Endothelial cell of umbilical vein (primary cell): Measurements from ENCODE around the gene TXNRD2. TPM values are rescaled to one million over a fixed set of nuclear protein-coding genes. Genes with fewer than 3 reads are reported as not detected.

Experiments used
- BruUV-seq: library from RNA; stranded (reverse); fragments of 400-500 nt; replicated peaks from 2 replicates; lab custom pipeline; 2021; lab: Mats Ljungman, UMichigan
- CTCF ChIA-PET: fragments of 300-600, 350-600 bp; sonication (Branson Sonifier 250); formaldehyde crosslinking; loops from one replicate; lab custom pipeline; 2021; ENCODE audit warnings: antibody characterized with exemption, inconsistent platforms; lab: Charles Lee
- POLR2A ChIA-PET: fragments of 300-600, 350-600 bp; sonication (Branson Sonifier 250); formaldehyde crosslinking; loops from one replicate; lab custom pipeline; 2021; ENCODE audit warnings: antibody characterized with exemption, inconsistent platforms; lab: Charles Lee
- DNase-seq: peaks from one replicate; pipeline ENCODE4 v3.0.0-alpha.2; 2011; ENCODE audit warnings: low read depth, low spot score
- FAIRE-seq: peaks from 2 replicates; lab custom pipeline; 2011; peaks lifted over from hg19 to GRCh38; lab: Jason Lieb, UNC
- H2AFZ ChIP-seq: 2 replicates; pipeline ENCODE4 v1.6.0; 2012; ENCODE audit warnings: low read depth, low read length, control low read depth, inconsistent platforms
- H3K27ac ChIP-seq: 2 replicates; pipeline ENCODE4 v1.5.1; 2011; ENCODE audit warnings: low read depth, mild to moderate bottlenecking, control low read depth, low read length, moderate library complexity; ENCODE audit not compliant: insufficient read depth
- H3K27me3 ChIP-seq, 2 experiments: 2 replicates each; pipeline versions ENCODE4 v1.6.0 to v1.6.1; 2011; ENCODE audit warnings: low read length in 2 of 2, mixed read lengths in 1 of 2; ENCODE audit not compliant: control insufficient read depth in 2 of 2, insufficient read depth in 2 of 2
- H3K36me3 ChIP-seq, 2 experiments: 2 replicates in 1 of 2; 3 replicates in 1 of 2; pipeline ENCODE4 v1.5.1; 2011; ENCODE audit warnings: low read length in 2 of 2, mild to moderate bottlenecking in 1 of 2, moderate library complexity in 1 of 2; ENCODE audit not compliant: control insufficient read depth in 2 of 2, insufficient read depth in 2 of 2; ENCODE audit errors: extremely low read depth in 1 of 2
- H3K4me1 ChIP-seq: 3 replicates; pipeline ENCODE4 v1.5.1; 2011; ENCODE audit warnings: mild to moderate bottlenecking, low read length; ENCODE audit not compliant: control insufficient read depth, insufficient read depth; ENCODE audit errors: extremely low read depth
- H3K4me2 ChIP-seq: 2 replicates; pipeline ENCODE4 v1.6.1; 2011; ENCODE audit warnings: low read length, control low read depth, mixed read lengths; ENCODE audit not compliant: insufficient read depth
- H3K4me3 ChIP-seq, 3 experiments: fragments of 200-600 bp in 1 of 3; sonication (generic), shearing (Covaris generic) in 1 of 3; replicated peaks in 1 of 3; 2 replicates each; pipeline ENCODE4 v1.5.1; 2011 to 2016; ENCODE audit warnings: control low read depth in 3 of 3, low read length in 3 of 3, mild to moderate bottlenecking in 2 of 3, inconsistent platforms in 1 of 3, low read depth in 1 of 3, moderate library complexity in 1 of 3; ENCODE audit not compliant: insufficient read depth in 1 of 3
- H3K79me2 ChIP-seq: 2 replicates; pipeline ENCODE4 v1.6.0; 2012; ENCODE audit warnings: low read length, inconsistent platforms; ENCODE audit not compliant: control insufficient read depth, insufficient read depth
- H3K9ac ChIP-seq: replicated peaks from 2 replicates; pipeline ENCODE3; 2011; ENCODE audit warnings: low read length, control low read depth; ENCODE audit not compliant: insufficient read depth; ENCODE audit errors: extremely low read depth
- H3K9me1 ChIP-seq: replicated peaks from 3 replicates; pipeline ENCODE4 v1.6.0; 2011; ENCODE audit warnings: mild to moderate bottlenecking, low read length; ENCODE audit not compliant: control insufficient read depth, insufficient read depth; ENCODE audit errors: extremely low read depth
- H3K9me3 ChIP-seq: replicated peaks from 2 replicates; pipeline ENCODE4 v1.5.1; 2012; ENCODE audit warnings: low read length, inconsistent platforms; ENCODE audit not compliant: control insufficient read depth, insufficient read depth
- H4K20me1 ChIP-seq: replicated peaks from 2 replicates; pipeline ENCODE3; 2011; ENCODE audit warnings: mild to moderate bottlenecking, low read length; ENCODE audit not compliant: control insufficient read depth, insufficient read depth; ENCODE audit errors: extremely low read depth
- EZH2 ChIP-seq: IDR thresholded peaks from 2 replicates; pipeline ENCODE4 v1.6.1; 2012; ENCODE audit warnings: borderline replicate concordance, low read depth, mild to moderate bottlenecking, moderate library complexity, low read length, inconsistent platforms; ENCODE audit not compliant: severe bottlenecking
- FOS ChIP-seq: IDR thresholded peaks from 2 replicates; pipeline ENCODE4 v1.6.1; 2011; ENCODE audit warnings: mild to moderate bottlenecking, low read length, moderate library complexity, borderline replicate concordance; ENCODE audit not compliant: insufficient read depth
- JUN ChIP-seq: IDR thresholded peaks from 2 replicates; pipeline ENCODE4 v1.6.1; 2011; ENCODE audit warnings: borderline replicate concordance, low read depth; ENCODE audit not compliant: insufficient read length, insufficient read depth
- MYC ChIP-seq: IDR thresholded peaks from one replicate; pipeline ENCODE4 v1.6.1; 2011; ENCODE audit warnings: mild to moderate bottlenecking, low read depth, low read length
- POLR2AphosphoS5 ChIP-seq: IDR thresholded peaks from 2 replicates; pipeline ENCODE4 v1.6.1; 2012; ENCODE audit warnings: low read depth, mild to moderate bottlenecking, control low read depth, low read length, moderate library complexity; ENCODE audit not compliant: insufficient read depth
- dilution Hi-C: fragments of 300-500 bp; cut with MboI; formaldehyde crosslinking; loops from one replicate; pipeline ENCODE4 v1.15.0; 2019; ENCODE audit warnings: low sequenced_read_pairs; ENCODE audit not compliant: extremely low pct_ligation_motif_present
- intact Hi-C: fragments of 100-400 bp; cut with micrococcal nuclease; formaldehyde crosslinking; loops from one replicate; pipeline ENCODE4 v1.10.0; 2022
- polyA plus RNA-seq, 4 experiments: library from polyadenylated mRNA; depleted of rRNA in 3 of 4; stranded (reverse) in 3 of 4; unstranded in 1 of 4; fragments of >200 nt; gene quantifications; 2 replicates each; pipeline versions ENCODE4 v1.2.1 to v1.2.3, GENCODE V29; 2011 to 2012; ENCODE audit warnings: missing spikeins in 1 of 4
- total RNA-seq: library from RNA; stranded (reverse); gene quantifications from 2 replicates; pipeline ENCODE4 v1.2.3, GENCODE V29; 2021
- TF ChIP-seq, protein P1 (sequence below), 2 donors: IDR thresholded peaks; 1 replicate in 1 of 2; 2 replicates in 1 of 2; pipeline ENCODE4 v1.5.1; 2011; ENCODE audit warnings: low read length in 2 of 2, mild to moderate bottlenecking in 2 of 2, moderate library complexity in 2 of 2, control low read depth in 1 of 2, inconsistent platforms in 1 of 2, low read depth in 1 of 2; ENCODE audit not compliant: insufficient read depth in 1 of 2; ENCODE audit errors: extremely low read depth in 1 of 2

The TXNRD2 gene
- total and polyA plus RNA-seq, 2 donors (not counting 3 experiments of a cell fraction or from before 2014, with no cell fraction given), result 211 to 440 TPM

DNA sequence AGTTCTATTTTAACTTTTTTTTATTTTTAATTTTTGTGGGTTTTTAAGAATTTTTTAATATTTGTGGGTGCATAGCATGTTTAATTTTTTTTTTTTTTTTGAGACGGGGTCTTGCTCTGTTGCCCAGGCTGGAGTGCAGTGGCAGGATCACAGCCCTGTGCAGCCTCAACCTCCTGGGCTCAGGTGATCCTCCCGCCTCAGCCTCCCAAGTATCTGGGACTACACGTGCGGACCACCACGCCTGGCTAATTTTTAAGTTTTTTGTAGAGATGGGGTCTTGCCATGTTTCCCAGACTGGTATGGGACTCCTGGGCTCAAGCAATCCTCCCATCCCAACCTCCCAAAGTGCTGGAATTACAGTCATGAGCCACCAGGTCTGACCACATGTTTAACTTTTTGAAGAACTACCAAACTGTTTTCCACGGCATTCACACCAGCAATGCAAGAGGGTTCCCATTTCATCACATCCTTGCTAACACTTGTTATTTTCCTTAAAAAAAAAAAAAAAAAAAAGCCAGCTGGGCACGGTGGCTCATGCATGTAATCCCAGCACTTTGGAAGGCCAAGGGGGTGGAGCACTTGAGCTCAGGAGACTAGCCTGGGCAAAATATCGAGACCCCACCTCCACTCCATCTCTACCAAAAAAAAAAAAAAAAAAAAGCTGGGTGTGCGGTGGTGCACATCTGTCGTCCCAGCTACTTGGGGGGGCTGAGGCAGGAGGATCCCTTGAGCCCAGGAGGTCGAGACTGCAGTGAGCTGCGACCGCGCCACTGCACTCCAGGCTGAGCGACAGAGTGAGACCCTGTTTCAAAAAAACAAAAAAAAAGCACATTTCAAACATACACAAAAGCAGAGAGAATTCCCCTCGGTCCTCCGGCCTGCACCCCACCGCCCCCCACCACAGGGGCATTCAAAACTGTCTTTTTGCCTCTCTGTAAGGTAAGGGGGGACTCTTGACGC lies 16.7 kb upstream of the TXNRD2 start:
- peaks cover 16% of the 10 kb centered on the region for H3K4me1 ChIP-seq
- no peaks in the 10 kb centered on the region for H3K27me3 ChIP-seq
- no TSS peak for BruUV-seq
- H3K4me2 ChIP-seq, result peak overlapping the region; percentile 64
- no peaks in the 10 kb centered on the region for H3K79me2 ChIP-seq
- POLR2A ChIA-PET, result interaction anchor here (0.9 kb wide), 1 partner anchor 8 kb away, joined by 5 read pairs; no protein-coding TSS in a partner anchor
- H3K9me1 ChIP-seq, result no peaks in the 10 kb centered on the region
- no peak for TF ChIP-seq EZH2
- no peak for TF ChIP-seq JUN
- no peak for TF ChIP-seq MYC
- no peak for TF ChIP-seq FOS
- TF ChIP-seq, protein P1, sequence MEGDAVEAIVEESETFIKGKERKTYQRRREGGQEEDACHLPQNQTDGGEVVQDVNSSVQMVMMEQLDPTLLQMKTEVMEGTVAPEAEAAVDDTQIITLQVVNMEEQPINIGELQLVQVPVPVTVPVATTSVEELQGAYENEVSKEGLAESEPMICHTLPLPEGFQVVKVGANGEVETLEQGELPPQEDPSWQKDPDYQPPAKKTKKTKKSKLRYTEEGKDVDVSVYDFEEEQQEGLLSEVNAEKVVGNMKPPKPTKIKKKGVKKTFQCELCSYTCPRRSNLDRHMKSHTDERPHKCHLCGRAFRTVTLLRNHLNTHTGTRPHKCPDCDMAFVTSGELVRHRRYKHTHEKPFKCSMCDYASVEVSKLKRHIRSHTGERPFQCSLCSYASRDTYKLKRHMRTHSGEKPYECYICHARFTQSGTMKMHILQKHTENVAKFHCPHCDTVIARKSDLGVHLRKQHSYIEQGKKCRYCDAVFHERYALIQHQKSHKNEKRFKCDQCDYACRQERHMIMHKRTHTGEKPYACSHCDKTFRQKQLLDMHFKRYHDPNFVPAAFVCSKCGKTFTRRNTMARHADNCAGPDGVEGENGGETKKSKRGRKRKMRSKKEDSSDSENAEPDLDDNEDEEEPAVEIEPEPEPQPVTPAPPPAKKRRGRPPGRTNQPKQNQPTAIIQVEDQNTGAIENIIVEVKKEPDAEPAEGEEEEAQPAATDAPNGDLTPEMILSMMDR (IDR thresholded peaks at IDR 0.05; ENCODE audit: extremely low read depth in 1 of 2, insufficient read depth in 1 of 2, low read depth in 1 of 2, low read length in 2 of 2), result no peak
- TF ChIP-seq POLR2AphosphoS5, result no peak
- no peak overlapping the region for H3K27ac ChIP-seq
- H3K9me3 ChIP-seq, result no peaks in the 10 kb centered on the region
- H4K20me1 ChIP-seq, result no peaks in the 10 kb centered on the region
- H3K4me3 ChIP-seq, result no peak overlapping the region
- no peak overlapping the region for H3K9ac ChIP-seq
- DNase-seq (no peak), FAIRE-seq (peak; percentile 37)
- dilution Hi-C loops (no loop called here), intact Hi-C loops (no loop called here)
- H2AFZ ChIP-seq, result no peak overlapping the region
- H3K36me3 ChIP-seq, result peaks cover 0 to 14% of the 10 kb centered on the region in 2 experiments
- CTCF ChIA-PET, result interaction anchor here (0.8 to 1.7 kb wide), 6 partner anchors 9 to 234 kb away, joined by 3 to 7 read pairs (median 4); no protein-coding TSS in a partner anchor
